UCSD-AML1 (cell line): ENCODE data around the gene ADAMTSL1.

ENCODE experiments used
- DNase-seq: peaks from one replicate; lab custom pipeline; 2025; ENCODE audit not compliant: unreplicated experiment; lab: John Stamatoyannopoulos, UW

The ADAMTSL1 gene

DNA sequence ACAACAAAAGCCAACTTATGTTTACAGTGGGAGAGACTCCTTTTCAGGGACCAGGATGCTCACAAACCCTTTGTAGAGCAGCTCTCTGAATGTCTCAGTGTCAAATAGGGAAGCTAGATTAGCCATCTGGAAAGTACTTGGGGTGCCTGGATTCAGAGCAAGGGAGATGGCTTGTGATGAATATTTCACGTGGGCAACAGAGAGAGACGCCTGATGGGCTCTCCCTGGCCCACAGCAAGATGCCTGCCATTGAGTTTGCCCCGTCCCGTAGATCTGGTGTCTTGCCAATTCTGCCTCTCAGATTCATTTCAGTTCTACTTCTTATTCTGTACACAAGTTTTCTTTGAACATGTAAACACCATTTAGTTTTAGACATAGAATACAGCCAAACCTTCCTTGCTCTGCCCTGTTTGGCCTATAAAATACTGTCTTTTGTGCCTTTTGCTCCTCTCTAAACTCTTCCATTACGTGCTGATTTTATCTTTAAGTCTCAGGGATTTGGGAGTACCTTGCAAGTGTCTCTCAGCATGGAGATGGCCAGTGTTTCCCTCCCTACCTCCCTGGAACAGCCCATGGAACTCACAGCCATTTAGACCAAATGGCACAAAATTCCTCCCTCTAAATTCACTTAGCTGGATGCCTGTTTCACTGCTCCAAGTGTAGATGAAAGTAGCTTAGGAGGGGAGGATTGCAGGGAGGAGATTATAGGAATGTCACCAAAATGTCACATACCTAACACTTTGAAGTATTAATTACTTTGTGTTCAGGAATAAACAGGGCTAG, 324.7 kb downstream of the ADAMTSL1 start:
- DNase-seq = peak; percentile 9

DNA sequence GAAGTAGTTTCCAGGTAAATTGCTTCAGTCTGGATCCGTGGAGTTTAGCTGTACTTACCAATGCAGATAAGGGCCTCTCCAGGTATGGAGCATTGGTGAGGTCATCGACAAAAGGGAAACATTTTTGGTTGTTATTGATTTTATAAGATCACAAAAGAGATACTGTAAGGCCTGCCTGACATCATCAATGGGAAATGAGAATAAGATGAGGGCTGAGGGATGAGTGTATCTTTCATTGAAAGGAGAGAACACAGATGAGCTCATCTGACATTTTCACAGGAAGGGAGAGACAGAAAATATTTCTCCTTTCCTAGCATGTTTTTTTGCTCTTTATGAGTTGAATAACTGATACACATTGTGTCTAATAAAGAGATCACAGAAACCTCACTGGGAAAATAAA, 325.5 kb downstream of the ADAMTSL1 start:
- no peak for DNase-seq

DNA sequence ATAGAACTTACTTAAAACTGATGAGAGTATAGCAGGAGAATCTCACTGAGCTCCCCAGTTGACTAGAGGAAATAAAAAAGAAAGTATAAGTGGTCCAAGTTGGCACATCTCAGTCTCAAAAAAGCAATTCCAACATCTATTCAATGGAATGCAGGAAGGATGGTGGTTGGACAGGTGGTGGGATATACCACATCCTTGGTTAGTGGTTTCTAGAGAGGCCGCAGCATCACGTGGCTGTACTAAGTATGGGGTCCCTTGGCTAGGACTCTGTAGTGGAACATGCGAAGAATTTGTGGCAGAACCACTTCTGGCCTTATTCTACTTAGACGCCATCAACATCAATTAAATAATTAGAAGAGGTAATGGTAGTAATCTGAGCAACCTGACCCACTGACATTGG, 326.6 kb downstream of the ADAMTSL1 start:
- peak; percentile 17 for DNase-seq

DNA sequence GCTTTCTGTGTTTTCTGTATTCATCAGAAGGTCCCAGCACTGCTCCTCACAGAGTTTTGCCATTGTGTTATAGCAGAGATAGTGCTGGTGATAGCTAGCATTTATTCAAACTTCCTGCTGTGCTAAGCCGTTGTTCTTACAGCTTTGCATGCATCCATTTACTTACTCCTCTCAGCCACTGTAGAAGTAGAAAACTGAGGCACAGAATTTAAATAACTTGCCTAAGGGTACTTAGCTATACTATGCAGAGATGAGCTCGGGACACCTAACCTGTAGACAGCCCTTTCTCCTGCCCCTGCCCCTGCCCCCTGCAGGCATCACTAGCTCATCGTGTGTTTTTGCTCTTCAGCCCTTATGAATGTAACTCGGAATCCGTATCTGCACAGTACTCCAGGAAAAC, 331.4 kb downstream of the ADAMTSL1 start:
- no peak for DNase-seq

DNA sequence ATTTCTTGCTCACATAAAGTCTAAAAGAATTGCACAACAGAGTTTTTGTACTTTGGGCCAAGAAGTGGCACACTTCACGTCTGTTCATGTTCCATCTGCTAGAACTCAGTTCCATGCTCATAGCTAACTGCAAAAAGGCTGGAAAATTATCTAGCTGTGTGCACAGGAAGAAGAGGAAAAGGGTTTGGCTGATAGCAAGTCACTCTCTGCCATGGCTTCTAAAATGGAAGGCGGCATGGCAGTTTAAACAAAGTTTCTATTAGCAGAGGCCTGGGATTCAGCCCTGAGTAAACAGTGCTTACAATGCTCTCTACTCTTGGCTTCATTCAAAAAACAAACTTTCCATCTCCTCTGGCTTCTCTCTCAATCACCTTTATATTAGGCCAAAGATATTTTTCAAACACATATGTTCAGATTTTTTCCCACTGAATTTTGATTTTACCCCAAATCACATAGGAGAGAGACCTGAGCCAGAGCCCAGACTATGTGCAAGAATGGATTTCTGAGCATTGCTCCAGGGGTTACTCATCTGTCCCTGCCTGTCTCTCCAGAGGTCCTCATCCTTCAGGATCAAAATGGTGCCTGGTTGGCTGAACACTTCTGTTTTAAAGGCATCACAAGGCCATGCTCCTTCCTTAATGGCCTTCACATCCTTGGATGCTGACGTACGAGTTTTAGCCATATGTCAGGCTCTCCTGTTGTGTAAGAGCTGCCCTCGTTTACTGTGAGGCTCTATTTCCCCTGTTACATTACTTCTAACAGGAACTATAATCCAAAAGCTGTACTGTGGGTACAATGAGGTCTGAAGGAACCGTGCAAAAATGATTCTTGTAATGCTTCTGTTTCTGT, 332.5 kb downstream of the ADAMTSL1 start:
- no peak for DNase-seq

DNA sequence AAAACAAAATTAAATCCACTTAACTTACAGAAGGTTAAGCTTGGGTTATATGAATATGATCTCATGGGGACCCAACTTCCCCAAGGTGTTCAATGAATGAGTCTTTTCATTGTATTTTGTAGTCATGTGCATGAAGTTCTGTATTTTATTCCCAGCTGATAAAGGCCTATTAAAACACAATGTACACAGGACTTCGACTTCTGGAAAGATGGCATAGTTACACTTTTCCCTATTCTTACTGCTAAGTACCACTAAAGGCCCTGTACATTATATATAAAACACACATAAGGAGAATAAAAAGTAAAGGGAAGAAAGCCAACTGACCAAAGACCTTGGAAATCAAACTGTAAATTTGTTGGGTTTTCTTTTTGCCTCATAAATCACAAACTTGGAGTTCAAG, 336.6 kb downstream of the ADAMTSL1 start:
- DNase-seq = no peak

DNA sequence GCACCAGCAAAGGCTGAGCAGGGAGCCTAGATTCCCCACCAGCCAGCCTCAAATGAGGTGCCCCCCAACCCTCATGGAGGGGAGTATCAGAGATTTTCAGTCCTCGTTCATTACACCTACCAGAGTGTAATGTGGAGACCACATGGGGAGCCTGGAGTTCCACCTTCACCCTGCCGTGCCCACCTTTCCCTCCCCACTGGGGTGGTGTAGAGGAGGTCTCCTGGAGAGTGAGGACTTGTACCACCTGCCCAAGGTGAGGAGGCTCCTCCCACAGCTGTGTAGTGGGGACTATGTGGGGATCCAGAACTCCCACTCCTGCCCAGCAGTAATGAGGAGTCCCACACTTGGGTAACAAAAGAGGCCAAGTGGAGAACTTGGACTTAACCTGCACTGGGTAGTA, 337.2 kb downstream of the ADAMTSL1 start:
- DNase-seq = no peak

DNA sequence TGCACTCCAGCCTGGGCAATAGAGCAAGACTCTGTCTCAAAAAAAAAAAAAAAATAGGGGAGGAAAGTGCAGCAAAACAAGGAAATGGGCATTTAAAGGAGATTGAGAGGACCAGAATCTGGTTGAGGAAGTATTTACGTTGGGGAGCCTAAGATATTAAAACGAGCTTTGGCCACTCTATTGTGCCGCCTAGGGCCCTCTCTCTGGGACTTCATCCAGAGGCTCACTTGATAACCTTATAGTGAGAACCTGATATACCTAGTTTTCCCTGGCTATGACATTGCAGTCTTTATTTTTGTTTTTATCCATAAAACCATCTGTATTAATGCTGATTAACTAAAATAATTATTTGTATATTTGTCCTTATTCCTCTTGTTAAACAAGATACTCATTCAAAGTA, 345.5 kb downstream of the ADAMTSL1 start:
- no peak for DNase-seq

DNA sequence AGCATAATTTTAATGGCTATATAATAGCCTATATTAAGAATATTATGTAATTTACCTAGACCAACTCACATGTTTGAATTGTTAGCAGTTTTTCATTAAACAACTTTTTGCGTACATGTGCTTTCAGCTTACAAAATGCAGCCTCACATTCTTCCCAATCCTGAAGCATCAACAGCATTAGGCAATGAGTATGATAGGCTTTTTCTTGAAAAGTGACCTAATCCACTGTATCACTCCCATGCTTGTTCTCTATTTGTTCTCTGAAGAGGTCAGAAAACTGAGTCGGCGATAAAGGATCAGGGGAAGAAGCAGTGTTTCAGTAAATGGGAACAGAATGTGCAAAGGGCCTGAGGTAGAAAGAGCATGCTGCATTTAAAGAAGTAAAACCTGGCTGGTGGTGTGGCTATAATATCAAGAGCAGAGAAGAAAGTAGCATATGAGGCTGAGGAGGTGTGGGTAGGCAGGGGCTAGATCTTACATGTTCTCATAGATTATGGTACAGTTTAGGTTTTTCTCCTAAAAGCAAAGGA, 346.7 kb downstream of the ADAMTSL1 start:
- no peak for DNase-seq

DNA sequence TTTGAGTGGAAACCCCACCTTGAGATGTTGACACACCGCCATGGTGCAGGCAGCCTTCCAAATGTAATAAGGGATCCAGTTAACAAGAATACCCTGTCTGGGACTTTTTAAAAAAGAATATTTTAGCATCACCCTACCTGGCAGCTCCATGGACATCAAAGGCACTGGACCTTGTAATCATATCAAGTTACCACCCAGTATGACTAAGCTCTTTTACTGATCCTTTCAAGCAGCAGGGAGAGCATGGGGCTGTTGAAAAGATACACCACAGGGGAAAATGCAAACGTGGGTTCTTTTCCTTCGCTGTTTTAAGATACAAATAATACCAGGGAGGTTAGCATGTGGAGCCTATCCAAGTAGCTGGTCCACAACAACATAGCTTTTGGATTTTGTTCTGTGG, 347.8 kb downstream of the ADAMTSL1 start:
- DNase-seq = no peak

DNA sequence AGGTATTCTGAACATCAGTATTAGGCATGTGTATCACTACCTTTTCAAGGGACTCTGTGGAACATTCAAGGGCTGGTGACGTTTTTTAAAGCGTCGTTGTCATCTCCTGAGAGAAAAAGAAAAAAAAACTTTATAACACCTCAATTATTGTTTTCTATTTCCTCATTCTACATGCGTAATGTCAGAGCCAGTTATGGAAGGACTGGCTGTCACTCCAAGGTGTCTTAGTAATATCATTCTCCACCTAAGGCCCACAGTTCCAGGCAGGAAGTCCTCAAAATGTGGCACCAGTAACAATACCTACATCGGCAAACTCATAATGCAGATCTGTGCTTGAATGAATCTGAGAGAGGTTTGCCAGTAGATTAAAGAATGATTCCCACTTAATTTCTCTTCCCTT, 348.9 kb downstream of the ADAMTSL1 start:
- no peak for DNase-seq

DNA sequence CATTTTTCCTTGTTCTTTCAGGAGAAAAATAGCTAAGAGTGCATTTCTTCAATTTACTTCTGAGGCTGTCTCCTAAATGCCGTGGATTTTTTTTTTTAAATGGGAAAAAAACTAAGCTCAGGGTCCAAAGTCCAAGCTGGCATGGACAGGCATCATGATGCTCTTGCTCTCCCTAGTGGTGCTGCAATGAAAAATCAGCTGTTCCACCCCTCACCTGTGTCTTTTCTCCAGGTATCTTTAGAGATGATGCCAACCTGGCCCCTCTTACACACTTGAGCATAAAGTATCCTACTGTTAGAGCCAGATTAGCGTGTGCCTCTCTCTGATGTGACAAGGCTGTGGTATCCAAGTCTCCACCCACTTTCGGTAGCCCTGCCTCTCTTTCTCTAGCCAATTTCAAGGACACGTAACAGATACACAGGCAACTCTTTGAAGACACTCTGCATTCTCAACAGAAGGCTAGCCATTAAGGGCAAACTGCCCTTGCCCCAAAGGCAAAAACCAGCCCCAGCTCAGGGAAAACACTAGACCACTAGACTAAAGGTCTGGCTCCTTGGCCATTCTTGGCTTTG, 350.2 kb downstream of the ADAMTSL1 start:
- no peak for DNase-seq

DNA sequence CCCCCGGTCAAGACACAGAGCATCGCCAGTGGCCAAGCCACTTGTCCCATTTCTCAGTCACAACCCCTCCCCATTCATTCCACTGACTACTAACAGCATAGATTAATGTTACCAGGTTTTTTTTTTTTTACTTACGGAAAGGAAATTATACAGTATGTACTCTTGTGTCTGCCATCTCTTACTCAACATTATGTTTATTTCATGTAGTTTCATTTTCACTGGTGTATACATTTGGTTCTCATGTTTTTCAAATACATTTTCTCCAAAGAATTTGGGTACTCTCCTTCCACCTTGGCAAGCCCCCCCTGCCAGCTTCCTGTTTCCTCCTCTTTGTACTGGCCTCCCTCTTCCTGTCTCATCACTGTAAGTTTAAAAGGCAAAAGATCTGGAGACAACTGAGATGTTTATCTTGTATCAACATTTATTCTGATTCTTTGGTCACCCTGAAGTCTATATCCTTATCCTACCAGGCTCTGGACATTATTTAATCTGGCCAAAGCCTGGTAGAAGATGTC, 351.8 kb downstream of the ADAMTSL1 start:
- DNase-seq = no peak

DNA sequence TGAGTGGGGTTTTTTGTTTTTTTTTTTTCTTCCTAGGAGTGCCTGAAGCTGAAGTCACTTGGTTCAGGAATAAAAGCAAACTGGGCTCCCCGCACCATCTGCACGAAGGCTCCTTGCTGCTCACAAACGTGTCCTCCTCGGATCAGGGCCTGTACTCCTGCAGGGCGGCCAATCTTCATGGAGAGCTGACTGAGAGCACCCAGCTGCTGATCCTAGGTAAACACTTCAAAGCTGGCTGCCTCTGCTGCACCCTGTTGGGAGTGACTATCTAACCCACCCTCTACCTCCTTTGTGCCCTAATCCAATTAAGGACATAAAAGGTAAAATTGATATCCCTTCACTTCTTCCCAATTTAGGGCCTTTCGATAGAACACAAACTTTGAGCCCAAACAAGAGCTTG, 352.3 kb downstream of the ADAMTSL1 start:
- DNase-seq = no peak

DNA sequence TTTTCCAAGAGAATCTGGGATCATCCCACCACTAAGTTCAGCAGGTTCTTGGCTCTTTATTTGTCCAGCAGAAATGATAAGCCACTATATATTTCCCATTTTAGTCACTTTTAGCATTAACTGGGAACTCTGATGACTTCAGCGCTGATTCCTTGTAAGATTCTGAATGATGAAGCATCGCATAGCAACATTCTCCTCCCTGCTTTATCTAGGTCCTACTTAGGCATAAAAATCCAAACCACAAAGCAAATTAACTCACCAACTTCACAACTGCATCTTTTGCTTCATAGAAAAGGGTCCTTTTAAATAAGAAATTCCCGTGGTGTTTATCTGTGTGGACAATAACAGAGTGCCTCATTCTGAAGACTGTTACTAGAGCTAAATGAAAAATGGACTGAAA, 355.1 kb downstream of the ADAMTSL1 start:
- no peak for DNase-seq

DNA sequence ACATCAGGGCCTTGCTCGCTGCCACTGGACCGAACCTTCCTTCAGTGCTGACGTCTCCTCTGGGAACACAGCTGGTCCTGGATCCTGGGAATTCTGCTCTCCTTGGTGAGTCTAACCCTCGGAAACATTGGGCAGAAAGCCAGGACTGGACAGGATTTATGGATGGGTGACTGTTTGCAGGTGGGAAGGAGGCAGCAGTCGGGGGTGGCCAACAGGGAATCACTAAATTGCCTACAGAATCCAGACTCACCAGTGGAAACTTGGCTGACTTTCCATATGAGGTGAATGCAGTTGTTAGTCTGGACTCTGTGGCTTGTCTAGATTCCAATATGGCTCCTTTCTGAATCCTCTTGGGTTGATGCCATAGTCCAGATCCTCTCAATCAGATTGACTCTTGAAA, 355.9 kb downstream of the ADAMTSL1 start:
- DNase-seq = no peak

DNA sequence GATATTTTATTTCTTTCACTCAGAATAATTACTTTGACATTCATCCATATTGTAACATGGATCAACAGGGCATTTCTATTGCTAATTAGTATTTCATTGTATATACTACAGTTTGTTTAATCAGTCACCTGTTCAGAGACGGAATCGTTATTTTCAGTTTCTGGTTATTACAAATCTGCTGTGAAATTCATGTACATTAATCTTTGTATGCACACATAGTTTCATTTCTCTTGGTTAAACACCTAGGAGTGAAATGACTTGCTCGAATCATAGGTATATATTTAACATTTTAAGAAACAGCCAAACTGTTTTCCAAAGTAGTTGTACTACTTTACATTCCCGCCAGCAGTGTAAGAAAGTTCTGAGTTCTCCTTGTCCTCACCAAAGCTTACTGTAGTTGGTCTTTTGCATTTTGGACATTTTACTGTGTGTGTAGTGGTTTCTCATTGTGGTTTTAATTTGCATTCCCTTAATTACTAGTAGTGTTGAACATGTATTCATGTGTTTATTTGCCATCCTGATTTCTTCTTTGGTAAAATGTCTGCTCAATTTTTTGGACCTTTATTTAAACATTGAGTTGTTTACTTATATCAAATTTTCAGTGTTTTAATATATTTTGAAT, 360.9 kb downstream of the ADAMTSL1 start:
- DNase-seq = no peak

DNA sequence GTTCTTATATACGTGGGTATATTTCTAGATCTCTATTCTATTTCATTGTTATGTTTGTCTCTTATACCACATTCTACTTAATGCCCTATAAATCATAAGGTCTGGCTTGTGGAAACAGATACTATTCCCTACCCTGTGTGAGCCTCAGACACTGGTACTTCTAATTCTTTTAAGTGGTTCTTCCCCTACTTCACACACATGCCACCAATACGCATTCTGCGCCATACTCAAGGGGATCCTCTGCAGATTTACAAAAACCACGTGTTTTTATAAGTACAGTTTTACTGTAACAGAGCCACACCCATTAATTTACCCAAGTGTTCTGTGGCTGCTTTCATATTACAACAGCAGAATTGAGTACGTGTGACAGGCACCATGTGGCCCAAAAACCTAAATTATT, 363.4 kb downstream of the ADAMTSL1 start:
- no peak for DNase-seq

DNA sequence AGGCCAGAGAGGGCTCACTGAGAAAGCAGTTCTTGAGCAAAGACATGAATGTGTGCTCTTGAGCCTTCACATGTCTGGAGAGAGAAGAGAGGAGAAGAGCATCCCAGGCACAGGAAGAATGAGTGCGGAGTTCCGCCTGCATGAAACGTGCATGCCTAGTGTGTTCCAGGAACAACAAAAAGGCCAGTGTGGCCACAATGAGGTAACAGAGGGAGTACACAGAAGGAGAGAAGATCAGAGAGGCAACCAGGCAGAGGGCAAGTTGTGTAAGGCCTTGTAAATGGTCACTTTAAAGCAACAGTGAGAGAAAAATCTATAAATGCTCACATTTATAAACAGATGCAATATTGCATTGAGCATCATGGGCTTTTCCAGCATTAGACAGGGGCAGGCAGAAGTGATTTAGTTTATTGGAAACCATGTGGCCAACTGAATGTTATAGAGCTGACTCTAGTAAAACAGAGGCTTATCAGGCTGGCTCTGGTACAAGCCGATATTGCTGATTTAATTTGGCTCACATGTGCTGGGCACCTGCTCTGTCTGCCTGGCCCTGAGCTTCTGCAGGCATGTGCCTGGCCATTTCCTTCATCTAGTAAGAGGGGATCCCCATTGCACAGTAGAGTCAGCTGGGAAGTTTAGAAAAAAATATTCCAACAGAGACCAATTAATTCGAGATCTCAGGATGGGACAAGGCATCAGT, 373.8 kb downstream of the ADAMTSL1 start:
- no peak for DNase-seq

DNA sequence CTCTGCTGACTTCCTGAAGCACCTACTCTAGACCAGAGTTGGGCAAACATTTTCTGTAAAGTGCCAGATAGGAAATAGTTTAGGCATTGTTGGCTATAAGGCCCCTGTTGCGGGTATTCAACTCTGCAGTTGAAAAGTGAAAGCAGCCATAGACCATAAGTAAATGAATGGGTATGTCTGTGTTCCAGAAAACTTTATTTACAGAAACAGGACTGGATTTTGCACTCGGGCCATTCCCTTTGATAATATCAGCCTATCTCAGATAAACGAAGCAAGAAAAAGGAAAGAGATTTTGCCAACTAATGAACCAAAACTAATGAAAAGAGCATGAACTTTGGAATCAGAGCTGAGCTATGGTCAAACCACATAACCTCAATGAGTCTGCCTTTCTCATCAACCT, 374.7 kb downstream of the ADAMTSL1 start:
- DNase-seq = no peak

DNA sequence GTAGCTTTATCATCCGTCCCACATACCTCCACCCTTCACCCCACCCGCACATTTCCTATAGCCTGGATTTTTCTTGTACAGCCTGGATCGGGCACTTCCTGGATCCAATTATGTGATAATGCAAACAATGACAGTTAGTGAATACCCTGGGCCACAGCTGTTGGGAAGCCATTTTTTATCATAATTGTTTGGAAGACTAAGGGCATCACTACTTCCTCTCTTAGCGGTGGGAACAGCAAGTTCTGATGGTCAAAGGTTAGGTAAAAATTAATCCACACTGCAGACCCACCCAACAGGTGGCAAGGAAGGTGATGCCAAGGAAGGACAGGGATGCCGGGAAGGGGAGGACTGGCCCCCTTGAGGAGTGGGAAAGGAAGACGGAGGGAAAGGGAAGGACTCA, 375.3 kb downstream of the ADAMTSL1 start:
- DNase-seq = no peak
